GM23338 (cell line): ENCODE data around the gene PPIP5K1. TPM values are rescaled to one million over a fixed set of nuclear protein-coding genes. Genes with fewer than 3 reads are reported as not detected.

Experiments used
- ATAC-seq: fragments of 200-7000 bp; cut with Tn5 transposase; 3 replicates; pipeline ENCODE4 v1.9.1; 2020
- DNase-seq: peaks from one replicate; pipeline ENCODE4 v3.0.0-alpha.2; 2015; ENCODE audit warnings: low spot score
- H2AFZ ChIP-seq: fragments of 200-600 bp; sonication (generic); 2 replicates; pipeline ENCODE4 v1.8.0; 2016; ENCODE audit warnings: antibody characterized with exemption, mild to moderate bottlenecking, moderate library complexity
- H3F3A ChIP-seq: fragments of 200-600 bp; sonication (generic); replicated peaks from 2 replicates; pipeline ENCODE4 v1.8.0; 2017; ENCODE audit warnings: antibody characterized with exemption, mixed run types, low read depth
- H3K27ac ChIP-seq: fragments of 200-600 bp; sonication (generic); 2 replicates; pipeline ENCODE4 v1.6.1; 2016; ENCODE audit warnings: low read depth
- H3K27me3 ChIP-seq: fragments of 200-600 bp; sonication (generic); 2 replicates; pipeline ENCODE4 v1.8.0; 2016; ENCODE audit warnings: mild to moderate bottlenecking, mixed run types, moderate library complexity; ENCODE audit not compliant: insufficient read depth
- H3K36me3 ChIP-seq: fragments of 200-600 bp; sonication (generic); 2 replicates; pipeline ENCODE4 v1.8.0; 2016; ENCODE audit warnings: mild to moderate bottlenecking; ENCODE audit not compliant: insufficient read depth
- H3K4me1 ChIP-seq: fragments of 200-600 bp; sonication (generic); 2 replicates; pipeline ENCODE4 v1.8.0; 2016; ENCODE audit warnings: mild to moderate bottlenecking, moderate library complexity; ENCODE audit not compliant: insufficient read depth
- H3K4me2 ChIP-seq: fragments of 200-600 bp; sonication (generic); 2 replicates; pipeline ENCODE4 v1.7.1; 2017; ENCODE audit warnings: mixed run types
- H3K4me3 ChIP-seq: fragments of 200-600 bp; sonication (generic); 2 replicates; pipeline ENCODE4 v1.6.1; 2016; ENCODE audit warnings: mixed run types
- H3K79me2 ChIP-seq: fragments of 200-600 bp; sonication (generic); replicated peaks from 2 replicates; pipeline ENCODE4 v1.8.0; 2017; ENCODE audit warnings: mild to moderate bottlenecking; ENCODE audit not compliant: insufficient read depth
- H3K9me2 ChIP-seq: fragments of 200-600 bp; sonication (generic); 2 replicates; pipeline ENCODE4 v1.8.0; 2017; ENCODE audit not compliant: insufficient read depth
- H4K20me1 ChIP-seq: fragments of 200-600 bp; sonication (generic); replicated peaks from 2 replicates; pipeline ENCODE4 v1.8.0; 2017; ENCODE audit warnings: mild to moderate bottlenecking; ENCODE audit not compliant: insufficient read depth
- H3K27ac Mint-ChIP-seq: 2 replicates; pipeline ENCODE4 v1.8.0; 2020; ENCODE audit warnings: inconsistent platforms, mild to moderate bottlenecking, moderate library complexity, mixed read lengths
- H3K27me3 Mint-ChIP-seq: 3 replicates; pipeline ENCODE4 v1.8.0; 2022; ENCODE audit warnings: low read depth, mild to moderate bottlenecking, moderate library complexity, mixed read lengths, inconsistent platforms; ENCODE audit not compliant: insufficient read depth, poor library complexity
- H3K36me3 Mint-ChIP-seq: 3 replicates; pipeline ENCODE4 v1.8.0; 2021; ENCODE audit warnings: low read depth, mild to moderate bottlenecking, inconsistent platforms, moderate library complexity, mixed read lengths
- H3K4me1 Mint-ChIP-seq: 3 replicates; pipeline ENCODE4 v1.8.0; 2020; ENCODE audit warnings: mild to moderate bottlenecking, inconsistent platforms, mixed read lengths
- H3K4me3 Mint-ChIP-seq: 3 replicates; pipeline ENCODE4 v1.8.0; 2021; ENCODE audit warnings: moderate library complexity, mild to moderate bottlenecking, inconsistent platforms, mixed read lengths
- H3K9me3 Mint-ChIP-seq: 3 replicates; pipeline ENCODE4 v1.8.0; 2020; ENCODE audit warnings: moderate library complexity, mild to moderate bottlenecking, inconsistent platforms, mixed read lengths
- CREB1 ChIP-seq: fragments of 250-450 bp; sonication (Bioruptor Pico); IDR thresholded peaks from 2 replicates; pipeline ENCODE4 v1.5.0; 2020; ENCODE audit warnings: low read depth, mild to moderate bottlenecking, moderate library complexity
- CTCF ChIP-seq, 2 experiments: fragments of 200-600 bp in 1 of 2; sonication (generic) in 1 of 2; conservative IDR thresholded peaks; 2 replicates each; pipeline versions ENCODE4 v1.5.1 to v1.6.1; 2016 to 2017; ENCODE audit warnings: antibody characterized with exemption in 2 of 2, low read depth in 2 of 2, mild to moderate bottlenecking in 2 of 2, moderate library complexity in 1 of 2
- ETS1 ChIP-seq: IDR thresholded peaks from 2 replicates; pipeline ENCODE4 v1.6.1; 2016; ENCODE audit warnings: antibody characterized with exemption
- EZH2 ChIP-seq: fragments of 200-600 bp; sonication (generic); IDR thresholded peaks from one replicate; pipeline ENCODE4 v1.8.0; 2017; ENCODE audit warnings: antibody characterized with exemption, mild to moderate bottlenecking, low read depth; ENCODE audit not compliant: unreplicated experiment
- EZH2phosphoT487 ChIP-seq: fragments of 200-600 bp; sonication (generic); IDR thresholded peaks from one replicate; pipeline ENCODE4 v1.8.1; 2018; ENCODE audit warnings: antibody characterized with exemption; ENCODE audit not compliant: unreplicated experiment
- JUNB ChIP-seq: IDR thresholded peaks from one replicate; pipeline ENCODE4 v1.6.1; 2016; ENCODE audit warnings: antibody characterized with exemption; ENCODE audit not compliant: unreplicated experiment
- NANOG ChIP-seq: IDR thresholded peaks from 2 replicates; pipeline ENCODE4 v1.6.1; 2016; ENCODE audit warnings: antibody characterized with exemption, borderline replicate concordance
- POLR2AphosphoS5 ChIP-seq: IDR thresholded peaks from 2 replicates; pipeline ENCODE4 v1.6.1; 2016; ENCODE audit warnings: antibody characterized with exemption, low read depth
- REST ChIP-seq: IDR thresholded peaks from one replicate; pipeline ENCODE4 v1.6.1; 2018; ENCODE audit warnings: antibody characterized with exemption; ENCODE audit not compliant: unreplicated experiment
- STAT1 ChIP-seq: IDR thresholded peaks from one replicate; pipeline ENCODE4 v1.6.1; 2016; ENCODE audit warnings: antibody characterized with exemption; ENCODE audit not compliant: unreplicated experiment
- ZNF114 ChIP-seq: fragments of 250-450 bp; sonication (Bioruptor Pico); IDR thresholded peaks from 2 replicates; pipeline ENCODE4 v1.5.0; 2020; ENCODE audit warnings: mild to moderate bottlenecking, moderate library complexity
- ZNF331 ChIP-seq: fragments of 250-450 bp; sonication (Bioruptor Pico); IDR thresholded peaks from 2 replicates; pipeline ENCODE4 v1.5.0; 2020; ENCODE audit warnings: low read depth, mild to moderate bottlenecking, moderate library complexity
- ZNF462 ChIP-seq: fragments of 250-450 bp; sonication (Bioruptor Pico); IDR thresholded peaks from 2 replicates; pipeline ENCODE4 v1.5.0; 2020; ENCODE audit warnings: mild to moderate bottlenecking, moderate library complexity
- polyA plus RNA-seq: library from polyadenylated mRNA; unstranded; fragments of >200 nt; fragmentation: Nextera tagmentation; extraction: Ambion mirVana; gene quantifications from 2 replicates; pipeline ENCODE4 v1.2.1, GENCODE V29; 2016
- total RNA-seq: library from RNA; depleted of rRNA; stranded (reverse); fragments of >200 nt; shearing (Covaris generic); gene quantifications from 2 replicates; pipeline ENCODE4 v1.2.3, GENCODE V29; 2014

PPIP5K1 gene
- total and polyA plus RNA-seq, 2 experiments from 2014 or later = 5.8 to 23.5 TPM

GRCh38 chr15:43519196-43519595 is 70.8 kb downstream of the PPIP5K1 start:
- no peaks in the 10 kb centered on the region for H3F3A ChIP-seq
- peaks cover 25% of the 10 kb centered on the region for H3K4me1 ChIP-seq
- H3K36me3 ChIP-seq = no peaks in the 10 kb centered on the region
- H3K27ac ChIP-seq = no peak overlapping the region
- H3K27me3 Mint-ChIP-seq = peaks cover 47% of the 10 kb centered on the region
- H3K79me2 ChIP-seq = no peaks in the 10 kb centered on the region
- H3K9me3 Mint-ChIP-seq = peaks cover 12% of the 10 kb centered on the region
- H3K27me3 ChIP-seq = peaks cover 46% of the 10 kb centered on the region
- TF ChIP-seq STAT1 (no peak), POLR2AphosphoS5 (no peak), CTCF (conservative IDR thresholded peaks at IDR 0.05; ENCODE audit: low read depth in 2 of 2) (no peak), JUNB (no peak), NANOG (no peak), ZNF114 (CRISPR knock-in tag) (no peak), ZNF331 (no peak), CREB1 (no peak), REST (no peak), EZH2 (no peak), ETS1 (no peak), ZNF462 (no peak), EZH2phosphoT487 (no peak)
- peaks cover 44% of the 10 kb centered on the region for H3K4me1 Mint-ChIP-seq
- H3K4me3 ChIP-seq = peak overlapping the region; percentile 85; the same call in 1 of the 2 replicates
- H3K4me3 Mint-ChIP-seq = peak overlapping the region; percentile 91
- H3K4me2 ChIP-seq = peak overlapping the region; percentile 97
- H3K36me3 Mint-ChIP-seq = peaks cover 36% of the 10 kb centered on the region
- no peak for ATAC-seq
- H3K9me2 ChIP-seq = no peaks in the 10 kb centered on the region
- H4K20me1 ChIP-seq = 0 out of 2 replicates have a peak, but pooled peaks cover 2% of the 10 kb centered on the region
- no peak for DNase-seq
- H3K27ac Mint-ChIP-seq = no peak overlapping the region
- H2AFZ ChIP-seq = no peak overlapping the region
